H1 (cell line): ENCODE measurements around the gene CCDC24. TPM values are rescaled to one million over a fixed set of nuclear protein-coding genes. Genes with fewer than 3 reads are reported as not detected.

ENCODE experiments used
- CTCF ChIA-PET: fragments of 300-600 bp; sonication (Branson Sonifier 250); formaldehyde crosslinking; loops from one replicate; lab custom pipeline; 2021; ENCODE audit not compliant: partially characterized antibody; lab: Charles Lee
- POLR2A ChIA-PET: fragments of 300-600 bp; sonication (Branson Sonifier 250); formaldehyde crosslinking; loops from one replicate; lab custom pipeline; 2021; ENCODE audit warnings: inconsistent platforms; ENCODE audit not compliant: partially characterized antibody; lab: Charles Lee
- DNase-seq, 2 experiments: peaks; one replicate each; pipeline versions ENCODE4 v3.0.0 to v3.0.0-alpha.2; 2010 to 2022; ENCODE audit warnings: low spot score in 2 of 2, low read depth in 1 of 2, mixed read lengths in 1 of 2
- FAIRE-seq: peaks from 2 replicates; lab custom pipeline; 2011; peaks lifted over from hg19 to GRCh38; lab: Jason Lieb, UNC
- H2AFZ ChIP-seq: 2 replicates; pipeline ENCODE4 v1.8.1; 2012; ENCODE audit warnings: low read length, inconsistent platforms
- H2AK5ac ChIP-seq: 2 replicates; pipeline ENCODE4 v1.6.1; 2013; ENCODE audit warnings: low read depth, low read length
- H2BK120ac ChIP-seq: replicated peaks from 2 replicates; pipeline ENCODE3; 2013; ENCODE audit warnings: low read depth, low read length, inconsistent platforms
- H2BK12ac ChIP-seq: 2 replicates; pipeline ENCODE4 v1.6.1; 2013; ENCODE audit warnings: low read depth, low read length
- H2BK15ac ChIP-seq: 2 replicates; pipeline ENCODE4 v1.6.1; 2013; ENCODE audit warnings: low read length
- H2BK20ac ChIP-seq: 2 replicates; pipeline ENCODE4 v1.6.1; 2013; ENCODE audit warnings: low read length
- H2BK5ac ChIP-seq: 2 replicates; pipeline ENCODE4 v1.6.1; 2013; ENCODE audit warnings: low read depth, low read length
- H3K14ac ChIP-seq: 2 replicates; pipeline ENCODE4 v1.6.1; 2013; ENCODE audit warnings: inconsistent platforms; ENCODE audit not compliant: insufficient read length
- H3K18ac ChIP-seq: 2 replicates; pipeline ENCODE4 v1.6.1; 2013; ENCODE audit warnings: low read length; ENCODE audit errors: extremely low read depth
- H3K23ac ChIP-seq: 2 replicates; pipeline ENCODE4 v1.6.1; 2013; ENCODE audit warnings: inconsistent platforms; ENCODE audit not compliant: insufficient read length
- H3K23me2 ChIP-seq: 2 replicates; pipeline ENCODE4 v1.6.1; 2013; ENCODE audit warnings: low read depth, low read length
- H3K27ac ChIP-seq: 2 replicates; pipeline ENCODE4 v1.6.1; 2011; ENCODE audit warnings: low read depth, low read length, inconsistent platforms
- H3K27me3 ChIP-seq, 4 experiments: replicated peaks in 1 of 4; 1 replicate in 1 of 4; 2 replicates in 3 of 4; pipeline versions ENCODE4 v1.6.1 to v1.8.1; 2011 to 2013; ENCODE audit warnings: low read length in 3 of 4, mild to moderate bottlenecking in 3 of 4, inconsistent platforms in 2 of 4, mixed read lengths in 2 of 4, moderate library complexity in 1 of 4; ENCODE audit not compliant: control insufficient read depth in 3 of 4, insufficient read depth in 3 of 4; ENCODE audit errors: extremely low read depth in 1 of 4
- H3K36me3 ChIP-seq, 4 experiments: 2 replicates each; pipeline versions ENCODE4 v1.6.1 to v1.8.1; 2011 to 2013; ENCODE audit warnings: mild to moderate bottlenecking in 4 of 4, low read length in 3 of 4, moderate library complexity in 2 of 4, control low read depth in 1 of 4, inconsistent platforms in 1 of 4; ENCODE audit not compliant: insufficient read depth in 4 of 4, control insufficient read depth in 2 of 4
- H3K4ac ChIP-seq: replicated peaks from 2 replicates; pipeline ENCODE3; 2013; ENCODE audit warnings: low read length, low read depth, mixed read lengths, inconsistent platforms; ENCODE audit not compliant: insufficient read length
- H3K4me1 ChIP-seq, 4 experiments: replicated peaks in 1 of 4; 1 replicate in 1 of 4; 2 replicates in 3 of 4; pipeline versions ENCODE4 v1.6.1 to v1.8.1; 2011 to 2013; ENCODE audit warnings: low read length in 3 of 4, inconsistent platforms in 2 of 4, mixed read lengths in 1 of 4; ENCODE audit not compliant: insufficient read depth in 4 of 4, control insufficient read depth in 3 of 4
- H3K4me2 ChIP-seq, 2 experiments: 2 replicates each; pipeline versions ENCODE4 v1.6.1 to v1.8.1; 2011 to 2013; ENCODE audit warnings: low read depth in 2 of 2, low read length in 2 of 2, control low read depth in 1 of 2, inconsistent platforms in 1 of 2, mild to moderate bottlenecking in 1 of 2; ENCODE audit not compliant: insufficient read depth in 1 of 2
- H3K4me3 ChIP-seq, 4 experiments: fragments of 200-600, 300-600 bp in 1 of 4; sonication (generic), shearing (Covaris generic), sonication (Bioruptor Twin) in 1 of 4; 2 replicates each; pipeline versions ENCODE4 v1.5.1 to v1.8.1; 2011 to 2016; ENCODE audit warnings: low read length in 4 of 4, low read depth in 3 of 4, control low read depth in 2 of 4, inconsistent platforms in 2 of 4, mild to moderate bottlenecking in 2 of 4, mixed read lengths in 1 of 4, moderate library complexity in 1 of 4; ENCODE audit not compliant: insufficient read depth in 2 of 4; ENCODE audit errors: extremely low read depth in 1 of 4
- H3K56ac ChIP-seq: replicated peaks from 2 replicates; pipeline ENCODE3; 2013; ENCODE audit warnings: low read depth, mild to moderate bottlenecking, mixed read lengths, low read length, inconsistent platforms; ENCODE audit not compliant: insufficient read length
- H3K79me1 ChIP-seq: 2 replicates; pipeline ENCODE4 v1.6.1; 2013; ENCODE audit warnings: low read depth, low read length, control low read depth
- H3K79me2 ChIP-seq, 2 experiments: 2 replicates each; pipeline versions ENCODE4 v1.6.1 to v1.8.1; 2012 to 2013; ENCODE audit warnings: low read length in 2 of 2, mild to moderate bottlenecking in 2 of 2, inconsistent platforms in 1 of 2; ENCODE audit not compliant: insufficient read depth in 2 of 2, control insufficient read depth in 1 of 2
- H3K9ac ChIP-seq, 4 experiments: replicated peaks in 1 of 4; 1 replicate in 1 of 4; 2 replicates in 3 of 4; pipeline versions ENCODE4 v1.6.1 to v1.8.1; 2011 to 2013; ENCODE audit warnings: low read depth in 3 of 4, low read length in 3 of 4, control low read depth in 2 of 4, mild to moderate bottlenecking in 2 of 4, moderate library complexity in 2 of 4, inconsistent platforms in 1 of 4; ENCODE audit errors: extremely low read depth in 1 of 4
- H3K9me3 ChIP-seq, 2 experiments: 2 replicates each; pipeline versions ENCODE4 v1.6.1 to v1.8.1; 2012 to 2013; ENCODE audit warnings: mild to moderate bottlenecking in 2 of 2, moderate library complexity in 2 of 2, control low read depth in 1 of 2, inconsistent platforms in 1 of 2, low read depth in 1 of 2, low read length in 1 of 2, mixed read lengths in 1 of 2; ENCODE audit not compliant: insufficient read depth in 2 of 2
- H4K20me1 ChIP-seq, 2 experiments: replicated peaks in 1 of 2; 2 replicates each; pipeline versions ENCODE3 to v1.8.1; 2011 to 2013; ENCODE audit warnings: inconsistent platforms in 2 of 2, low read length in 2 of 2, mild to moderate bottlenecking in 1 of 2; ENCODE audit not compliant: insufficient read depth in 2 of 2, control insufficient read depth in 1 of 2
- H4K5ac ChIP-seq: 2 replicates; pipeline ENCODE4 v1.6.1; 2013; ENCODE audit warnings: low read length, low read depth, mixed read lengths, inconsistent platforms; ENCODE audit not compliant: insufficient read length
- H4K8ac ChIP-seq: 2 replicates; pipeline ENCODE4 v1.8.0; 2013; ENCODE audit warnings: mild to moderate bottlenecking, moderate library complexity, low read length, inconsistent platforms; ENCODE audit not compliant: insufficient read depth; ENCODE audit errors: extremely low read depth
- H4K91ac ChIP-seq: replicated peaks from 2 replicates; pipeline ENCODE3; 2013; ENCODE audit warnings: low read length, mixed read lengths, inconsistent platforms; ENCODE audit not compliant: insufficient read length
- GTF2F1 ChIP-seq: IDR thresholded peaks from 2 replicates; pipeline ENCODE4 v1.6.1; 2012; ENCODE audit warnings: low read depth, low read length, improper control_type of control experiment, borderline replicate concordance
- WGBS, 2 experiments: shearing (Covaris generic) in 1 of 2; methylation state at CpG; one replicate each; pipeline versions ENCODE4 v1.1.6 to v1.1.7; 2013 to 2015; ENCODE audit warnings: low lambda C conversion rate in 2 of 2, mixed read lengths in 2 of 2, inconsistent platforms in 1 of 2, low coverage in 1 of 2, missing lambda C conversion rate in 1 of 2; ENCODE audit not compliant: insufficient replicate concordance in 2 of 2, insufficient coverage in 1 of 2, insufficient read length in 1 of 2; ENCODE audit errors: extremely low coverage in 1 of 2, missing lambda C conversion rate in 1 of 2; 5-methylcytosine and 5-hydroxymethylcytosine counted together
- polyA plus RNA-seq, 7 experiments: library from polyadenylated mRNA; depleted of rRNA in 3 of 7; stranded (reverse) in 5 of 7; unstranded in 2 of 7; fragments of >200 nt in 5 of 7; fragments of 200-250 nt in 2 of 7; gene quantifications; 1 replicate in 5 of 7; 2 replicates in 1 of 7; 4 replicates in 1 of 7; pipeline versions ENCODE4 v1.2.1 to v1.2.3, GENCODE V29; 2011 to 2013; ENCODE audit warnings: missing spikeins in 2 of 7, mixed read lengths in 2 of 7
- total RNA-seq: library from RNA; stranded (reverse); fragmentation: NEBNext Ultra II Directional; extraction: Animal tissue kit (Norgen Biotek cat#: 25700); gene quantifications from 2 replicates; pipeline ENCODE4 v1.2.1, GENCODE V29; 2021

The CCDC24 gene
- total and polyA plus RNA-seq, 2 of the 8 experiments (the other 6 are each of a cell fraction or from before 2014, with no cell fraction given), result 11.2 to 11.4 TPM

GRCh38 chr1:44024031-44024902, 32.9 kb downstream of the CCDC24 start:
- H4K5ac ChIP-seq, result no peak overlapping the region
- no peak overlapping the region for H3K4me2 ChIP-seq
- H2AFZ ChIP-seq, result no peak overlapping the region
- no peak overlapping the region for H3K18ac ChIP-seq
- H2BK20ac ChIP-seq, result no peak overlapping the region
- no peak overlapping the region for H3K23ac ChIP-seq
- DNase-seq (no peak), FAIRE-seq (no peak)
- H3K56ac ChIP-seq, result no peak overlapping the region
- H3K14ac ChIP-seq, result no peak overlapping the region
- H3K23me2 ChIP-seq, result no peaks in the 10 kb centered on the region; the same call in 1 of the 2 replicates
- H2AK5ac ChIP-seq, result no peak overlapping the region
- H2BK120ac ChIP-seq, result no peak overlapping the region
- peaks cover 3 to 10% of the 10 kb centered on the region in 2 experiments for H4K20me1 ChIP-seq
- POLR2A ChIA-PET, result interaction anchor here (1.1 to 26.2 kb wide), 5 partner anchors 9 to 40 kb away, joined by 3 to 544 read pairs (median 5); no protein-coding TSS in a partner anchor
- peaks cover 0 to 23% of the 10 kb centered on the region in 2 experiments; a peak in 2 of 4 replicates for H3K79me2 ChIP-seq
- no peak overlapping the region for H4K91ac ChIP-seq
- no peak overlapping the region for H3K9ac ChIP-seq
- H3K4me1 ChIP-seq, result peaks cover 4 to 16% (median 8%) of the 10 kb centered on the region in 4 experiments
- peaks cover 6% of the 10 kb centered on the region for H3K79me1 ChIP-seq
- CTCF ChIA-PET, result interaction anchor here (0.6 to 16.6 kb wide), 6 partner anchors 8 to 27 kb away, joined by 3 to 252 read pairs (median 18); no protein-coding TSS in a partner anchor
- H3K27me3 ChIP-seq, result no peaks in the 10 kb centered on the region
- H3K36me3 ChIP-seq, result peaks cover 3 to 18% (median 11%) of the 10 kb centered on the region in 4 experiments; a peak in 7 of 8 replicates
- H3K4me3 ChIP-seq, result no peak overlapping the region
- no peak overlapping the region for H2BK15ac ChIP-seq
- H2BK5ac ChIP-seq, result no peak overlapping the region
- no peak overlapping the region for H3K27ac ChIP-seq
- TF ChIP-seq GTF2F1, result no peak
- TF ChIP-seq, all 59 proteins: peak for 0
- H4K8ac ChIP-seq, result no peak overlapping the region; the same call in 1 of the 2 replicates
- no peak overlapping the region for H2BK12ac ChIP-seq
- 97% methylated on average over 14 of the region's 14 CpGs; no CpG with 5 or more reads in 1 of the 2 experiments for WGBS, 2 experiments
- H3K9me3 ChIP-seq, result no peaks in the 10 kb centered on the region
- no peak overlapping the region for H3K4ac ChIP-seq
